HepG2 (cell line): Measurements from ENCODE around the gene CLIP2.

Experiments used
- FIP1L1 ChIP-seq: fragments of 200-400 bp; formaldehyde crosslinking; IDR thresholded peaks from 2 replicates; pipeline ENCODE4 v1.6.1; 2018; ENCODE audit warnings: low read depth, mild to moderate bottlenecking, low read length, moderate library complexity, borderline replicate concordance; ENCODE audit not compliant: insufficient read depth
- MAFK ChIP-seq, 2 experiments: IDR thresholded peaks in 1 of 2; conservative IDR thresholded peaks in 1 of 2; 2 replicates each; pipeline ENCODE4 v1.6.1; 2011; ENCODE audit warnings: improper control_type of control experiment in 2 of 2, low read length in 2 of 2
- TRIM24 ChIP-seq: sonication (generic); formaldehyde crosslinking; IDR thresholded peaks from 2 replicates; pipeline ENCODE4 v1.8.0; 2022; ENCODE audit warnings: mild to moderate bottlenecking, missing genetic modification reagents
- YY1 ChIP-seq: IDR thresholded peaks from 2 replicates; pipeline ENCODE4 v1.6.1; 2011; ENCODE audit warnings: low read length, low read depth, moderate library complexity, mild to moderate bottlenecking; ENCODE audit not compliant: insufficient read depth, insufficient replicate concordance
- ZFP36 ChIP-seq: fragments of 150-350 bp; IDR thresholded peaks from 2 replicates; pipeline ENCODE4 v1.6.1; 2018; ENCODE audit warnings: borderline replicate concordance, low read length, low read depth; ENCODE audit not compliant: partially characterized antibody
- ZNF207 ChIP-seq: fragments of 450-650 bp; IDR thresholded peaks from 2 replicates; pipeline ENCODE4 v1.6.1; 2016; ENCODE audit warnings: antibody characterized with exemption, borderline replicate concordance
- ZNF674 ChIP-seq: sonication (generic); formaldehyde crosslinking; IDR thresholded peaks from 2 replicates; pipeline ENCODE4 v1.5.0; 2020; ENCODE audit warnings: low read depth, mild to moderate bottlenecking, missing genetic modification reagents
- TF ChIP-seq, protein P1 (sequence below): IDR thresholded peaks from 2 replicates; pipeline ENCODE4 v1.6.1; 2012; ENCODE audit warnings: inconsistent platforms
- TF ChIP-seq, protein P2 (sequence below): sonication (generic); formaldehyde crosslinking; IDR thresholded peaks from 2 replicates; pipeline ENCODE4 v1.4.0; 2020; ENCODE audit warnings: missing genetic modification reagents
- TF ChIP-seq, protein P3 (sequence below): sonication (generic); formaldehyde crosslinking; IDR thresholded peaks from 2 replicates; pipeline ENCODE4 v1.5.0; 2020; ENCODE audit warnings: mild to moderate bottlenecking, missing genetic modification reagents, moderate library complexity

DNA sequence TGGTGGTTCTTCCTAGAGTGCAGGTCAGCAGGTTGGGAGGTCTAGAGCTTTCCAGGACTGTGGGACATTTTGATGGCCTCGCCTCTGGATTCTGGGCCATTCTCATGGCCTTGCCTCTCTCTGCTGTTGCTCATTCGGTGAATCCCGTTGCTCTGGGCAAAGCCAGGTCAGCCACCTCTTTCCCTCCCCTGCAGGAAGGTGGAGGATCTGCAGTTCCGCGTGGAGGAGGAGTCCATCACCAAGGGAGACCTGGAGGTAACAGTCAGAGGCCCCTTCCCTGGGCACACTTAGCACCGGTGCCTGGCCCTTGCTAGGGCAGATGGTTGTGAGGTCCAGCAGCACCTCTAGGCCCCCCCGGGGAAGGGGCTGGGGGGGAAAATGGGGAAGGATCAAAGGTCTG, 74.9 kb downstream of the CLIP2 start:
- TF ChIP-seq, protein P1, sequence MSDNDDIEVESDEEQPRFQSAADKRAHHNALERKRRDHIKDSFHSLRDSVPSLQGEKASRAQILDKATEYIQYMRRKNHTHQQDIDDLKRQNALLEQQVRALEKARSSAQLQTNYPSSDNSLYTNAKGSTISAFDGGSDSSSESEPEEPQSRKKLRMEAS = no peak
- TF ChIP-seq YY1 (no peak), TRIM24 (CRISPR knock-in tag) (no peak), ZFP36 (no peak), ZNF207 (no peak), ZNF674 (CRISPR knock-in tag) (no peak), MAFK (conservative IDR thresholded peaks at IDR 0.05 in 1 of 2, IDR thresholded peaks at IDR 0.05 in 1 of 2; ENCODE audit: low read length in 2 of 2) (no peak), FIP1L1 (no peak)
- TF ChIP-seq, protein P2, sequence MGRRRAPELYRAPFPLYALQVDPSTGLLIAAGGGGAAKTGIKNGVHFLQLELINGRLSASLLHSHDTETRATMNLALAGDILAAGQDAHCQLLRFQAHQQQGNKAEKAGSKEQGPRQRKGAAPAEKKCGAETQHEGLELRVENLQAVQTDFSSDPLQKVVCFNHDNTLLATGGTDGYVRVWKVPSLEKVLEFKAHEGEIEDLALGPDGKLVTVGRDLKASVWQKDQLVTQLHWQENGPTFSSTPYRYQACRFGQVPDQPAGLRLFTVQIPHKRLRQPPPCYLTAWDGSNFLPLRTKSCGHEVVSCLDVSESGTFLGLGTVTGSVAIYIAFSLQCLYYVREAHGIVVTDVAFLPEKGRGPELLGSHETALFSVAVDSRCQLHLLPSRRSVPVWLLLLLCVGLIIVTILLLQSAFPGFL (CRISPR knock-in tag) = no peak
- TF ChIP-seq, protein P3, sequence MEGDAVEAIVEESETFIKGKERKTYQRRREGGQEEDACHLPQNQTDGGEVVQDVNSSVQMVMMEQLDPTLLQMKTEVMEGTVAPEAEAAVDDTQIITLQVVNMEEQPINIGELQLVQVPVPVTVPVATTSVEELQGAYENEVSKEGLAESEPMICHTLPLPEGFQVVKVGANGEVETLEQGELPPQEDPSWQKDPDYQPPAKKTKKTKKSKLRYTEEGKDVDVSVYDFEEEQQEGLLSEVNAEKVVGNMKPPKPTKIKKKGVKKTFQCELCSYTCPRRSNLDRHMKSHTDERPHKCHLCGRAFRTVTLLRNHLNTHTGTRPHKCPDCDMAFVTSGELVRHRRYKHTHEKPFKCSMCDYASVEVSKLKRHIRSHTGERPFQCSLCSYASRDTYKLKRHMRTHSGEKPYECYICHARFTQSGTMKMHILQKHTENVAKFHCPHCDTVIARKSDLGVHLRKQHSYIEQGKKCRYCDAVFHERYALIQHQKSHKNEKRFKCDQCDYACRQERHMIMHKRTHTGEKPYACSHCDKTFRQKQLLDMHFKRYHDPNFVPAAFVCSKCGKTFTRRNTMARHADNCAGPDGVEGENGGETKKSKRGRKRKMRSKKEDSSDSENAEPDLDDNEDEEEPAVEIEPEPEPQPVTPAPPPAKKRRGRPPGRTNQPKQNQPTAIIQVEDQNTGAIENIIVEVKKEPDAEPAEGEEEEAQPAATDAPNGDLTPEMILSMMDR (CRISPR knock-in tag) = peak; percentile 10; the same call in 1 of the 2 replicates
